ENCODE results near the gene ABHD12.

- TF ChIP-seq CTCF (conservative IDR thresholded peaks at IDR 0.05 in 1 of 2, IDR thresholded peaks at IDR 0.05 in 1 of 2; ENCODE audit: low read depth in 1 of 2, low read length in 2 of 2) (no peak), EZH2 (IDR thresholded peaks at IDR 0.05; ENCODE audit: low read length, missing control alignments) (no peak)
These were observed 97.1 kb downstream of the ABHD12 start for GRCh38 chr20:25293507-25293906.
